HG03432 (cell line): ENCODE results near the gene KCNJ12.
A peak's percentile ranks its signal among the peaks of the same experiment; 100 is the strongest.

ENCODE experiments used
- ATAC-seq: cut with Tn5 transposase; IDR thresholded peaks from one replicate; pipeline ENCODE4 v1.9.1; 2021; ENCODE audit warnings: mild to moderate bottlenecking, moderate library complexity; ENCODE audit not compliant: unreplicated experiment

The KCNJ12 gene

GRCh38 chr17:21363776-21364642 lies 12.1 kb upstream of the KCNJ12 start:
- no peak for ATAC-seq

- ATAC-seq = no peak
Observed at GRCh38 chr17:21365016-21365415, 11.1 kb upstream of the KCNJ12 start.

- peak; percentile 57 for ATAC-seq
Observed at GRCh38 chr17:21368545-21369246, 7.5 kb upstream of the KCNJ12 start.

GRCh38 chr17:21369395-21369794 lies 6.8 kb upstream of the KCNJ12 start:
- no peak for ATAC-seq

GRCh38 chr17:21370430-21370829 lies 5.7 kb upstream of the KCNJ12 start:
- no peak for ATAC-seq

GRCh38 chr17:21371511-21372081 lies 4.6 kb upstream of the KCNJ12 start:
- ATAC-seq = no peak

- ATAC-seq = no peak
Observed at GRCh38 chr17:21372256-21372954, 3.8 kb upstream of the KCNJ12 start.

- ATAC-seq = no peak
Observed at GRCh38 chr17:21373036-21373435, 3.1 kb upstream of the KCNJ12 start.

GRCh38 chr17:21373696-21374440 lies 2.3 kb upstream of the KCNJ12 start:
- ATAC-seq = no peak

- ATAC-seq = no peak
Observed at GRCh38 chr17:21374441-21375161, 1.6 kb upstream of the KCNJ12 start.

GRCh38 chr17:21375162-21375560 lies 996 bp upstream of the KCNJ12 start:
- ATAC-seq = no peak

- ATAC-seq = no peak
Observed at GRCh38 chr17:21375757-21376080, 438 bp upstream of the KCNJ12 start.

GRCh38 chr17:21376759-21377690 lies 868 bp downstream of the KCNJ12 start:
- no peak for ATAC-seq

GRCh38 chr17:21377705-21378396 lies 1.7 kb downstream of the KCNJ12 start:
- ATAC-seq = no peak

GRCh38 chr17:21378553-21378952 lies 2.4 kb downstream of the KCNJ12 start:
- no peak for ATAC-seq

- ATAC-seq = no peak
Observed at GRCh38 chr17:21379080-21379711, 3.0 kb downstream of the KCNJ12 start.

- no peak for ATAC-seq
Observed at GRCh38 chr17:21380659-21381058, 4.5 kb downstream of the KCNJ12 start.
